ENCODE results near the gene TARS2. TPM values are rescaled to one million over a fixed set of nuclear protein-coding genes. Genes with fewer than 3 reads are reported as not detected.

Gene TARS2
- total and polyA plus RNA-seq, 2 of the 13 experiments (the other 11 are each of a cell fraction or from before 2014, with no cell fraction given): 21.3 to 22.8 TPM

GRCh38 chr1:150473659-150474058 is 13.6 kb upstream of the TARS2 start (continued):
- TF ChIP-seq THAP8 (CRISPR knock-in tag; IDR thresholded peaks at IDR 0.05; ENCODE audit: borderline replicate concordance) (no peak), ZFP90 (CRISPR knock-in tag; IDR thresholded peaks at IDR 0.05; ENCODE audit: borderline replicate concordance) (no peak), ELF1 (CRISPR knock-in tag; IDR thresholded peaks at IDR 0.05) (0 out of 2 replicates have a peak, but pooled peaks have one; percentile 37)

- in situ Hi-C loops (cut with HindIII; ENCODE audit: extremely low pct_ligation_motif_present, low pct_unique_long_range_greater_than_20kb): no loop called here
- CTCF ChIA-PET (ENCODE audit: low intra/inter-chr PET ratio, low total read pairs): no interaction called here
- H3K4me1 ChIP-seq (ENCODE audit: insufficient read depth, low read length): peaks cover 98% of the 10 kb centered on the region
These were observed 12.3 kb upstream of the TARS2 start for GRCh38 chr1:150474869-150475268.

GRCh38 chr1:150476754-150477153 is 10.5 kb upstream of the TARS2 start:
- Histone ChIP-seq H2AFZ (ENCODE audit: low read length) (no peak overlapping the region), H3K27me3 (ENCODE audit: control insufficient read depth in 1 of 2, insufficient read depth in 2 of 2, low read length in 2 of 2) (no peaks in the 10 kb centered on the region), H3K4me1 (ENCODE audit: insufficient read depth, low read length) (peaks cover 87% of the 10 kb centered on the region), H3K4me2 (ENCODE audit: low read depth, low read length) (no peak overlapping the region), H4K20me1 (ENCODE audit: insufficient read depth, low read length) (no peaks in the 10 kb centered on the region), H3K9ac (ENCODE audit: insufficient read depth, low read depth, low read length) (no peak overlapping the region), H3K27ac (ENCODE audit: extremely low read length, insufficient read depth, low read length) (peak overlapping the region; percentile 16), H3K79me2 (ENCODE audit: insufficient read depth, low read length) (no peaks in the 10 kb centered on the region), H3K4me3 (replicated peaks in 1 of 3; ENCODE audit: insufficient read depth in 1 of 3, low read depth in 2 of 3, low read length in 3 of 3) (no peak overlapping the region), H3K36me3 (replicated peaks in 1 of 2; ENCODE audit: control insufficient read depth in 1 of 2, insufficient read depth in 2 of 2, low read length in 2 of 2) (peaks cover 8 to 12% of the 10 kb centered on the region in 2 experiments), H3K9me3 (ENCODE audit: low read length) (no peaks in the 10 kb centered on the region)
- CTCF ChIA-PET (ENCODE audit: low intra/inter-chr PET ratio, low total read pairs): no interaction called here
- ATAC-seq: no peak
- 75% methylated on average over 3 of the region's 3 CpGs for WGBS (ENCODE audit: low lambda C conversion rate)
- TF ChIP-seq ZC3H13 (CRISPR knock-in tag; IDR thresholded peaks at IDR 0.05) (peak; percentile 65; the same call in 1 of the 2 replicates), BCL3 (CRISPR knock-in tag; IDR thresholded peaks at IDR 0.05) (no peak)
- POLR2A ChIA-PET: no interaction called here
- BruUV-seq (replicated peaks): no TSS peak
- in situ Hi-C loops (cut with HindIII; ENCODE audit: extremely low pct_ligation_motif_present, low pct_unique_long_range_greater_than_20kb) (no loop called here), intact Hi-C loops (cut with micrococcal nuclease; ENCODE audit: unreplicated experiment) (no loop called here)
- no peak for DNase-seq (ENCODE audit: low spot score)
- no peak for FAIRE-seq

More at GRCh38 chr1:150474869-150475268, 12.3 kb upstream of the TARS2 start:
- FAIRE-seq (no peak), DNase-seq (ENCODE audit: low spot score) (no peak), ATAC-seq (no peak)
- Histone ChIP-seq H3K4me3 (replicated peaks in 1 of 3; ENCODE audit: insufficient read depth in 1 of 3, low read depth in 2 of 3, low read length in 3 of 3) (no peak overlapping the region), H3K27me3 (ENCODE audit: control insufficient read depth in 1 of 2, insufficient read depth in 2 of 2, low read length in 2 of 2) (no peaks in the 10 kb centered on the region), H4K20me1 (ENCODE audit: insufficient read depth, low read length) (no peaks in the 10 kb centered on the region), H3K4me2 (ENCODE audit: low read depth, low read length) (no peak overlapping the region), H3K9ac (ENCODE audit: insufficient read depth, low read depth, low read length) (no peak overlapping the region), H3K9me3 (ENCODE audit: low read length) (no peaks in the 10 kb centered on the region), H2AFZ (ENCODE audit: low read length) (no peak overlapping the region), H3K36me3 (replicated peaks in 1 of 2; ENCODE audit: control insufficient read depth in 1 of 2, insufficient read depth in 2 of 2, low read length in 2 of 2) (peaks cover 17 to 26% of the 10 kb centered on the region in 2 experiments), H3K27ac (ENCODE audit: extremely low read length, insufficient read depth, low read length) (peak overlapping the region; percentile 67), H3K79me2 (ENCODE audit: insufficient read depth, low read length) (no peaks in the 10 kb centered on the region)
- 93% methylated on average over 4 of the region's 4 CpGs for WGBS (ENCODE audit: low lambda C conversion rate)
- POLR2A ChIA-PET: no interaction called here
- BruUV-seq (replicated peaks): no TSS peak
- TF ChIP-seq RBM22 (optimal IDR thresholded peaks at IDR 0.05; ENCODE audit: low read length): peak; percentile 59
- TF ChIP-seq GZF1 (CRISPR knock-in tag; IDR thresholded peaks at IDR 0.05): no peak
- intact Hi-C loops (cut with micrococcal nuclease; ENCODE audit: unreplicated experiment): no loop called here
